GM18867 (cell line): Measurements from ENCODE around the gene MEF2C.

Experiments
- ATAC-seq: cut with Tn5 transposase; IDR thresholded peaks from one replicate; pipeline ENCODE4 v1.9.1; 2021; ENCODE audit warnings: mild to moderate bottlenecking, moderate library complexity; ENCODE audit not compliant: unreplicated experiment

MEF2C gene

DNA sequence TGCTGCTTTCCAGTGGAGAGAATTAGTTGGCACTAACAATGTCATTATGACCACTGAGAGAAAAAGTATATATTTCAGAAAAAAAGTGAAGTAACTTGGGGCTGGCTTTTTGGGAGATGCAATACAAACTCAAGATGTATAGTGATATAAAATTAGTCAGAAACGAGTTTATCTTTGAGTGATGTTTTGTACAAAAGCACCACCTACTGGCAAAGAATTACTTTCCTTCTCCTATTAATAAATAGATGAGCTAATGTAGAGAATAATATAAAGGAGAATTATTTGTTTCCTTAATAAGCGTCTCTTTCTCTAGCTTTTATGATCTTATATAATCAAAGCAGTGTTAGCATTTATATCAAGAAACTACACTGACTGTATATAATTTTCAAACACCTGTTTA lies 158.8 kb downstream of the MEF2C start:
- no peak for ATAC-seq

DNA sequence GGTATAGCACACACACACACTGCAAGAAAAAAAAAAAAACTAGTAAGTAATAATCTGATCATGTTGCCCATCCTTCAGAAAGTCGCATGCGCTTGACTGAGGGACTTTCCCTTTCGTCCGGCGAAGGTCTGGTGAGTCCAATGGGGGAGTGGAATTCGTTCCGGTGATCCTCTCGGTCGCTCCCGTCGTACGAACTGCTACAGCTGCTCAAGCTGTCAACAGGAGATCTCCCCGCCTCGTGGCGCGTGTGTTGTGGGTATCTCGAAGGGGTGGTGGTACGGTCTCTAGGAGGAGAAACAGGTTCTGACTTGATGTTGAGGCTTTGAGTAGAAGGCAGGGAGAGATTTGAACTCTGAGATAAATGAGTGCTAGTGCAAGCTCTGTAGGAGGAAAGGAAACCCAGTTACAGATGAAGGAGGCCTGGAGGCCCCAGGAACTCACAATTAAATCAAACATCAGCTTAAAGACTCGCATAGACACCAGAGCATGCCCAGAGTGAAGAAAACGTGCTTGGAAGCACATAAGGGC lies 160.4 kb downstream of the MEF2C start:
- no peak for ATAC-seq

GRCh38 chr5:88719434-88719833 lies 163.6 kb downstream of the MEF2C start:
- ATAC-seq, result no peak

DNA sequence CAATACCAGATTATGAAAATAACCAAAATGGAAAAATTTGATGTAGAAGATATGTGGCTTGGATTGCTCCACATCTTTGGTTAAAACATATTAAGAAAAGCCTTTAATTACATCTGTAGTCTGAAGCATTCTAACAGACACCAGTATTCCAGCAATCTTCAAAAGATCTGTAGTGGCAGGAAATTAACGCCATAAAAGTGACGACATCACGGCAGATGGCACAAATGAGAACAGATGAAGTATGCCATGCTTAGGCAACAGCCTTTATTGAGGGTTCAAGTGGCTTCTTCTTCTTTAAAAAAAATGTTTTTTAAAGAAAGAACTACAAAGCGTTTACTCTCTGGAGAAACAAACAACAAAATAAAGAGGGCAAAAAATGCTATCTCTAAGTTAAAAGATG lies 164.2 kb downstream of the MEF2C start:
- ATAC-seq, result no peak

DNA sequence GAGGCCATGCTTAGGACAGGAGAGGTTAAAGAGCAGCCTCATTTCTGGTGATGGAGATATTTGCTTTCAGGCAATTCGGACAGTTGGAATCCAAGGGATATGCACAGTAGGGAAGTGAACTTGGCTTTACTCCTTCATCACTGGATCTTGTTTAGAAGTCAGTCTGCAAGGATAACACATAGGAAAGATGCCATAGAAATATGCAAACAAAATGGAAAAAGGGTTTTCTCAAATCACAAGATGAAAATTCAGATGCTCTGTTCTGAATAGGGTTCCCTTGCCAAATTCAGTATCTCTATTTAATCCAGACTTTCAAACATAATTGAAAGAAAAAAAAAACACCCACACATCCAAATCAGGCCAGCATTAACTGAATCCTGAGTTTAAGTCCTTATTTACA lies 166.9 kb downstream of the MEF2C start:
- ATAC-seq, result no peak

DNA sequence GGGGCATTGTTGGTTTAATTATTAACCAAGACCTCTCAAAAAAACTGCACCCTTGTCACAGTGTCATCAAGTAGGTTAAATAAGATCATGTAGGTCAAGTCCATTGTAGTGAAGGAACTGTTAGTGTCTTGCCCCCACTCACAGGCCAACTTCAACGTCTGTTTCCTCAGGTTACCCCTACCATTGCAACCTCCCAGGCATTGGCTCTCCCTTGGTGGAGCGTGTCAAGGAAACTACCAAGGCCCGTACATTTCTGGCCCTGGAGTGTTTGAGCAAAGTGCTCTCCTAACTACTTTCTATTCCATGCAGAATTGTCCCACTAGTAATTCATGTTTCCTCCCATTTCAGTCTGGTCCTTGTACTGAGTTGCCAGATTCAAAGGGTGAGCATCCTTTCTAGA lies 167.5 kb downstream of the MEF2C start:
- no peak for ATAC-seq

- no peak for ATAC-seq
These were observed 169.2 kb downstream of the MEF2C start for GRCh38 chr5:88713818-88714217.

DNA sequence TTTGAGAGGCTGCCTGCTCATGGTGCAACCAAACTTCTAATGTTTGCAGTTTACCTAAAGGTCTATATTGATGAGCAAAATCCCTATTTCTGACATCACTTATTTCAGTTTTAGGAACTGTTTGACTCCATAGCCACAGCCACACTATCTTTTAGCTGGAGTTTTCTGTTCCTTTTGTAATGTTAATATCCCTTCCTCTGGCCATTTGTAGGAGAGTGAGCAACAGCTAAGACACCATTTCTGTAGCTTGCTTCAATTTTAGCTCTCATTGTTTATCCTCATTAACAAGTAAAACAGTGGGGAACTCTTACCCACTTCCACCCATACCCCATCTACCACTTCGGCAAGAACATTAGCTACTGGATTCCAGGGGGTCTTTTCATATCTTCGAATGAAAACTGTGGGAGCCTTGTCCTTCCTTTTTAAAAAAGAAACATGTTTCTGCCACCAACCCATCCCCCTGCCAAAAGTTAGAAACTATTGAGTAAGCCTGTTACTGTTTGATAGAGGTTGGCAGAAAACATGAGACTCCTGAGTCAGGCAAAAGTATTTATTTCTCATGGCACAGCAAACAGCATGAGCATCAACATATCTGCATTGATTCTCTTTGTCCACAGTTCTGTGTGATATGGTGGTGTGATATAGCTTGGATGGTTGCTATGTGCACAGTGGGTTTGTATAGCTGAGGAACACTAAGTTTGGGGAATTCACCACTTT lies 174.1 kb downstream of the MEF2C start:
- no peak for ATAC-seq

- ATAC-seq, result no peak
These were observed 175.0 kb downstream of the MEF2C start for GRCh38 chr5:88708021-88708420.

DNA sequence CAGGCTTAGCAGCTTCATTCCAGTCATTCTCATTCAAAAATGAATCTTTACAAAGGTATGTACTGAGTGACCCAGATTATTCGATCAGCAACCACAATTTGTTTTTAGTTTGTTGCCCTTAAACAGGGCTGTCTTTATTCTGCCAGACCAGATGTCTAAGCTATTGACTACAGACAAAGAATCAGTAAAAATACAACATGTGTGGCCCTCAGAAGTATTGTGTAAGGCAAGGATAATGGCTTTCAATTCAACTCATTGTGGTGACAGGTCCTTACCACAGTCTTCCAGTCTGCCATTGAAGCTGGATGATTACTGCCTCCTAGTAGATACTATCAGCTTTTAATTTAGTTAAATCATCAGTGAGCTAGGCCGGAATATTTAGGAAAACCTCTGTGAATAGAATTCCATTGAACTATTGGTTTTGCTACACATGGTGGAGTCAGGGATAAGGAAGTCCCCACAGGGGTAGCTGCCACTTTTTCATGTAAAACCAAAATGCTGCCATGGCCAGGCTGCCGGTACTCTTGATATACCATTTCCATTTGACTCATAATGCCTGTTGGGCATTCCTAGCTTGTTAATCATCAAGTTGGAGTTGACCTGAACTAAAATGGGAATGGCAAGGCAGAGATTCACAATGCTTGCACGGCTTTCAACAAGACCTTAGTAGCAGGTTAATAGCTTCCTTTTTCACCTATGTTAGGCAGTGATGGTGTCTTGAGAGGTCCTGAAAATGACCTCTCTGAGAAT lies 175.6 kb downstream of the MEF2C start:
- no peak for ATAC-seq

GRCh38 chr5:88702332-88702731 lies 180.7 kb downstream of the MEF2C start:
- no peak for ATAC-seq

- no peak for ATAC-seq
These were observed 182.9 kb downstream of the MEF2C start for GRCh38 chr5:88700121-88700520.

- no peak for ATAC-seq
These were observed 184.7 kb downstream of the MEF2C start for GRCh38 chr5:88698290-88698689.

DNA sequence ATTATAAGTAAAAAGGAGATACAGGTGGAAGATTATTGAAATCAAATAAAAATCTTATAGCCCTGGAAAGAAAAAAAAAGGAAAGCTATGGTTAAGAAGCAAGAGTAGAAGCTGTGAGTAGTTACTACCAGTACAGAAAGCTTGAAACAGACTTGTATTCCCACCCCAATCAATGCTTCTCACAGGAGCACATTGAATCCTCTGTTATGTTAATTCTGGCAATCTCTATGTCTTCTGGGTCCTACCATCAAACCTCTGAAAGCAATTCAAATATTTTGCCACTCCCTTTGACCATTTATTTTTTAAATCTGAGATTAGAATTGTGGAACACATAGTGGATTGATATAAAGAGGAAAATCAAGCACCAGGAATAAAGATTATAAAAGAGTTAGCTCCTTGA lies 186.5 kb downstream of the MEF2C start:
- ATAC-seq, result no peak

DNA sequence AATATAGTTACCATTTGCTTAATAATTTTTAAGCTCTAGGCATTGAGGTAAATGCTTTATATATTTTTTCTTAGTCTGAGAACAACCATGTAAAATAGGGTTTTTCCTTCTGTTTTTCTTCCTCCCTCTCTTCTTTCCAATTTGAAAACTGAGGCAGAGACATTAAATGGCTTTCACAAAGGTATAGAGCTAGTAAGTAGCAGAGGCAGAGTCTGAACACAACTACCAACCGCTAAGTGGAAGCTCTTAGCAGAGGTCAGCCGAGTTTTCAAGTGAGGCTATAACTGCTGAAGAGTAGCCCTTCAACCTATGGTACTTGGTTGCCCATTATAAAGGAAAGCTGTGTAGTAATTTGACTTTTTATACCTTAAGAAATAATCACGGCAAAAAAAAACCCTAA lies 187.1 kb downstream of the MEF2C start:
- ATAC-seq, result no peak

DNA sequence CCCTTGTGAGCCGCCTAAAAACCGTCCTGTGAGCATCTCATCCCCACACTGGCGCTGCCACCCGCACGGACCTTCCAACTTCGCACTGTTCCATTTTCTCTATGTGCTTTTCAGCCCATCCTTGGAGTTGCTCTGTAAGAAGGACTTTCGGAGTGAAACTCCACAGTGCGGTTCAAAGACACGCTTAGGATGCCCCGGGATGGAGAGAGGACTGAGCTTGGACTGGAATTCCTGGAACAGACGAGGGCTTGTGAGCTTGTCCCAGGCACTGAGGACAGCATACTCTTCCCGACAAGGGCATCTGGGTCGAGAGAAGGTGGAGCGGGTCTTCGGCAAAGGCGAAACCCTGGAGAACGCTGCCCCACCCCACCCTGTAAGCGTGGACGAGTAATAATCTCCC lies 187.8 kb downstream of the MEF2C start:
- no peak for ATAC-seq

GRCh38 chr5:88694023-88694679 lies 188.8 kb downstream of the MEF2C start:
- ATAC-seq, result no peak

DNA sequence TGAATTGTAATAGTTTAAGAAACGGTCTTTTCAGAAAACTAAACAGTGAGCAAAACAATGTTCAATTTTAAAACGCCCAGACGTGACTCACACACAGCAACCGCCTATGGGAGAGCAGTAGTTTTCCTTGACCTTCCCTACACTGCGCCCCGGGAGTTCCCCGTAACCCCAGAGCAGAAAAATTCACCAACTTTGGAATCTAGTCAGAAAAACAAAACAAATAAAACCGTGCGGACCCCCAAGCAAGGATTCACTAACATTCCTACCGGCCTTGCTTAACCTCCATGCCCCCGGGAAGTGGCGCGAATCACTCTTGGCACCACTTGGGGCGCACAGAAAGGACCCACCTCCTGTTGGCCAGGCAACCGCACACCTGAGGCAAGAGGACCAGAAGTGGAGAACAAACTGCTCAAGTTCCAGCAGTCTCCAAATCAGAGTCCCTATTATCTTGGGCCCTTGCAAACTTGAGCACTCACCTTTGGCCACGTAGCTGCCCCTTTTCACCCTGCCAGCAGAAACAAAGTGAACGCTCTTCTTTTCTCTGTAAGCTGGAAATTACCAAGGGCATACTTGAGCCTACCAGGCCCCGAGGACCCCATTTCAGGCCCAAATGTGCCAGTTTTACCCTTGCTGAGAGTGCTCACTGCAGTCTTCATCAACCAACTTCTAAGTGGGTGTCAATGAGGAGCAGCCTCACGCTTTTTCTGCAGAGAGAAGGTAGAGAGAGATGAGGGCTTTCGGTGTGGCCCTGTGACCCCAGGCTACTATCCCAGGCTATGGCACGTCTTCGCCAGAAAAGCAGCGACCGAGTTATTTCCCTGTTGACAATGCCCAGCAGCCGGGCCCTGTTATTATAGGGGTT lies 189.7 kb downstream of the MEF2C start:
- ATAC-seq, result no peak

DNA sequence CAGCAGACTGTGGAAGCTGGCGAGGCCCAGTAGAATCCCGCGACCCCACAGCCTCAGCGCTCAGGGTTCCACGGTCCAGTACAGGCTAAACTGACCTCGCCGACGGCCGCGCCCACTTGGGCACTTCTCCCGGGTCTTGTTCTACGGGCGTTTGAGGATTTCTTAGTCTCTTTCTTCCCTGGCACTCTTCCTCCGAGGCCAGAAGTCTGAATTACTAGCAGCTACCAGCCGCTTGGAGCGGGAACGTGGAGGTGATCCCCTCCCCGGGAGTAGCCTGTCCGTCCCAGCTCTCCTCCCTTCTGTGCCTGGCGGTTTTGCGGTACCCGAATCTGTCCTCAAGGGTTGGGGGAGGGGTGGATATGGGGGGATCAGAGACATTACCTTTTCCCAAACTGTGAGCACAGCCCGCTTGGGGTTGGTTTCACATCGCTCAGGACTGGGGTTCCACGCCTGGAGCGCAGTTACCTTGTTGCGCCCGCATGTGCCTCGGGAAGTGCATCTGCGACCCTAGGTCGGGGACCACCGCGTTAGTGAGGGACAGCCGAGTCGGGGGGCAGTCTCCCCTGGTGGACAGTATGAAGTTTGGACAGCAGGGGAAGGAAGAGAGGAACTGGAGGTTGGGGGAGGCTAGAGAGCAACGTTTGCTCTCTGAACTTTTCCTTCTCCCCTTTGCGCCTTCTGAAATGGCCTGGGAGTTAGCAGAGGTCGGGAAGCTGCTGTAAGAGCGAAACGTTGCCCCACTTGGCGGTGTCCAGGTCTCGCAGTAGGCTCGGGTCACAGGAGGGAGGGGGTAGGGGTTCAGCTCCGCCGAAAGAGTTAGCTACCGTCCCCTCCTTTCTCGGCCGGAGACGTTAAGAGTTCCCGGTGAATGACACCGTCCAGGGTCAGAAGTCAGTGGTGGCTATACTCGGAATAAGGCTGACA lies 190.8 kb downstream of the MEF2C start:
- no peak for ATAC-seq

- peak; percentile 7 for ATAC-seq
These were observed 191.8 kb downstream of the MEF2C start for GRCh38 chr5:88691230-88691582.
